Measurements from ENCODE around the gene IER3IP1. TPM values are rescaled to one million over a fixed set of nuclear protein-coding genes. Genes with fewer than 3 reads are reported as not detected.
A peak's percentile ranks its signal among the peaks of the same experiment; 100 is the strongest.

Gene IER3IP1
- total and polyA plus RNA-seq, 2 of the 13 experiments (the other 11 are each of a cell fraction or from before 2014, with no cell fraction given), result 18.7 to 26.1 TPM

DNA sequence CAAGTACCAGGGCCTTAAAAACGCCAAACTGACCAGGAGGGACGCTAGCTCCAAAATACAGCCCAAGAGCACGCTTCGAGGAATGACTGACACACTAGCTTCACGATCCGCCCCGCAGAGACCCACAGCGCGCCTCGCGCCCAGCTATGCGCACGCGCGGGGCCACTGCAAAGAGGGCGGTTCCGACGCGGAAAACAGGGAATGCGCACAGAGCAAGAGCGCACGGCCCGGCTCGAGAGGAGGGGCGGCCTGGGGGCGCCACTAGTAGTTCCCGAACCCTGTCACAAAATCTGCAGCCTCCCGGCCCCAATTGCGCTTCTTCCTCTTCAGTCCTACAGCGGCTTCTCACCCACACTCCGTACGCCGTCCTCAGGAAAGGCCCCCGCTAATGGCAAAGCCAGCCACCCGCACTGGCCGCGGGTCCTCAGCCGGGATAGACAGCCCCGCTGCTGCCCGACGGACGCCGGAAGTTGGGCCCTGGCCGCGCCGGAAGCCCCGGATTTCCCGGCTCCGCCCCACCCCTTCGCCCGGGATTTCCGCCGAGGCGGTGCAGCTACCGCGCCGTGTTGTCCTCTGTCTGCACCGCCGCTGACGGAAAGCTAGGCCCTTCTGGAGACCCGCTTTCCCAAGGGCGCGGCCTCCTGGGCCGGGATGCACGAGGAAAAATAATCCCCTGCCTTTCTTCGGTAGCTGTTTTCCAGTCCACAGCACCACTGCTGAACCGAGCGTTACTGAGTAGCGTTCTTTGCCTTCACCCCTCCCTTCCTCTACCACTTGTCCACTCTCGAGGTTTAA, 25.9 kb downstream of the IER3IP1 start, which contains the start of gene HDHD2 (continued):
- TF ChIP-seq, protein P1, sequence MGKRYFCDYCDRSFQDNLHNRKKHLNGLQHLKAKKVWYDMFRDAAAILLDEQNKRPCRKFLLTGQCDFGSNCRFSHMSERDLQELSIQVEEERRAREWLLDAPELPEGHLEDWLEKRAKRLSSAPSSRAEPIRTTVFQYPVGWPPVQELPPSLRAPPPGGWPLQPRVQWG (CRISPR knock-in tag; IDR thresholded peaks at IDR 0.05; ENCODE audit: borderline replicate concordance, low read depth), result no peak
- TF ChIP-seq, protein P2, sequence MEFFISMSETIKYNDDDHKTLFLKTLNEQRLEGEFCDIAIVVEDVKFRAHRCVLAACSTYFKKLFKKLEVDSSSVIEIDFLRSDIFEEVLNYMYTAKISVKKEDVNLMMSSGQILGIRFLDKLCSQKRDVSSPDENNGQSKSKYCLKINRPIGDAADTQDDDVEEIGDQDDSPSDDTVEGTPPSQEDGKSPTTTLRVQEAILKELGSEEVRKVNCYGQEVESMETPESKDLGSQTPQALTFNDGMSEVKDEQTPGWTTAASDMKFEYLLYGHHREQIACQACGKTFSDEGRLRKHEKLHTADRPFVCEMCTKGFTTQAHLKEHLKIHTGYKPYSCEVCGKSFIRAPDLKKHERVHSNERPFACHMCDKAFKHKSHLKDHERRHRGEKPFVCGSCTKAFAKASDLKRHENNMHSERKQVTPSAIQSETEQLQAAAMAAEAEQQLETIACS (CRISPR knock-in tag; IDR thresholded peaks at IDR 0.05), result peak; percentile 27
- TF ChIP-seq, protein P3, sequence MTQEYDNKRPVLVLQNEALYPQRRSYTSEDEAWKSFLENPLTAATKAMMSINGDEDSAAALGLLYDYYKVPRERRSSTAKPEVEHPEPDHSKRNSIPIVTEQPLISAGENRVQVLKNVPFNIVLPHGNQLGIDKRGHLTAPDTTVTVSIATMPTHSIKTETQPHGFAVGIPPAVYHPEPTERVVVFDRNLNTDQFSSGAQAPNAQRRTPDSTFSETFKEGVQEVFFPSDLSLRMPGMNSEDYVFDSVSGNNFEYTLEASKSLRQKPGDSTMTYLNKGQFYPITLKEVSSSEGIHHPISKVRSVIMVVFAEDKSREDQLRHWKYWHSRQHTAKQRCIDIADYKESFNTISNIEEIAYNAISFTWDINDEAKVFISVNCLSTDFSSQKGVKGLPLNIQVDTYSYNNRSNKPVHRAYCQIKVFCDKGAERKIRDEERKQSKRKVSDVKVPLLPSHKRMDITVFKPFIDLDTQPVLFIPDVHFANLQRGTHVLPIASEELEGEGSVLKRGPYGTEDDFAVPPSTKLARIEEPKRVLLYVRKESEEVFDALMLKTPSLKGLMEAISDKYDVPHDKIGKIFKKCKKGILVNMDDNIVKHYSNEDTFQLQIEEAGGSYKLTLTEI (CRISPR knock-in tag; conservative IDR thresholded peaks at IDR 0.05), result no peak
- TF ChIP-seq ZSCAN21 (CRISPR knock-in tag; IDR thresholded peaks at IDR 0.05; ENCODE audit: borderline replicate concordance), result peak; percentile 82; the same call in 1 of the 2 replicates
- peak; percentile 59; the same call in 1 of the 2 replicates for TF ChIP-seq IRF2 (CRISPR knock-in tag; IDR thresholded peaks at IDR 0.05)
- no peak for TF ChIP-seq ZNF549 (CRISPR knock-in tag; IDR thresholded peaks at IDR 0.05)
- peak; percentile 75; the same call in 1 of the 2 replicates for TF ChIP-seq ERF (CRISPR knock-in tag; IDR thresholded peaks at IDR 0.05)
- TF ChIP-seq ZNF331 (CRISPR knock-in tag; IDR thresholded peaks at IDR 0.05), result no peak
- TF ChIP-seq SIN3B (IDR thresholded peaks at IDR 0.05; ENCODE audit: low read length), result no peak; the same call in 1 of the 2 replicates
- TF ChIP-seq, protein P4, sequence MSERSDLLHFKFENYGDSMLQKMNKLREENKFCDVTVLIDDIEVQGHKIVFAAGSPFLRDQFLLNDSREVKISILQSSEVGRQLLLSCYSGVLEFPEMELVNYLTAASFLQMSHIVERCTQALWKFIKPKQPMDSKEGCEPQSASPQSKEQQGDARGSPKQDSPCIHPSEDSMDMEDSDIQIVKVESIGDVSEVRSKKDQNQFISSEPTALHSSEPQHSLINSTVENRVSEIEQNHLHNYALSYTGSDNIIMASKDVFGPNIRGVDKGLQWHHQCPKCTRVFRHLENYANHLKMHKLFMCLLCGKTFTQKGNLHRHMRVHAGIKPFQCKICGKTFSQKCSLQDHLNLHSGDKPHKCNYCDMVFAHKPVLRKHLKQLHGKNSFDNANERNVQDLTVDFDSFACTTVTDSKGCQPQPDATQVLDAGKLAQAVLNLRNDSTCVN (CRISPR knock-in tag; IDR thresholded peaks at IDR 0.05; ENCODE audit: borderline replicate concordance), result peak; percentile 10; the same call in 1 of the 2 replicates
- peak; percentile 68 for TF ChIP-seq SP2 (CRISPR knock-in tag; IDR thresholded peaks at IDR 0.05)
- peak; percentile 35; the same call in 1 of the 2 replicates for TF ChIP-seq SOX5 (CRISPR knock-in tag; IDR thresholded peaks at IDR 0.05; ENCODE audit: borderline replicate concordance)
- TF ChIP-seq NRL (CRISPR knock-in tag; IDR thresholded peaks at IDR 0.05; ENCODE audit: borderline replicate concordance), result peak; percentile 64; the same call in 1 of the 2 replicates
- TF ChIP-seq, protein P5, sequence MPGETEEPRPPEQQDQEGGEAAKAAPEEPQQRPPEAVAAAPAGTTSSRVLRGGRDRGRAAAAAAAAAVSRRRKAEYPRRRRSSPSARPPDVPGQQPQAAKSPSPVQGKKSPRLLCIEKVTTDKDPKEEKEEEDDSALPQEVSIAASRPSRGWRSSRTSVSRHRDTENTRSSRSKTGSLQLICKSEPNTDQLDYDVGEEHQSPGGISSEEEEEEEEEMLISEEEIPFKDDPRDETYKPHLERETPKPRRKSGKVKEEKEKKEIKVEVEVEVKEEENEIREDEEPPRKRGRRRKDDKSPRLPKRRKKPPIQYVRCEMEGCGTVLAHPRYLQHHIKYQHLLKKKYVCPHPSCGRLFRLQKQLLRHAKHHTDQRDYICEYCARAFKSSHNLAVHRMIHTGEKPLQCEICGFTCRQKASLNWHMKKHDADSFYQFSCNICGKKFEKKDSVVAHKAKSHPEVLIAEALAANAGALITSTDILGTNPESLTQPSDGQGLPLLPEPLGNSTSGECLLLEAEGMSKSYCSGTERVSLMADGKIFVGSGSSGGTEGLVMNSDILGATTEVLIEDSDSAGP (CRISPR knock-in tag; IDR thresholded peaks at IDR 0.05; ENCODE audit: borderline replicate concordance), result peak; percentile 85
- TF ChIP-seq, protein P6, sequence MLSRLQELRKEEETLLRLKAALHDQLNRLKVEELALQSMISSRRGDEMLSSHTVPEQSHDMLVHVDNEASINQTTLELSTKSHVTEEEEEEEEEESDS (CRISPR knock-in tag; IDR thresholded peaks at IDR 0.05; ENCODE audit: borderline replicate concordance), result 0 out of 2 replicates have a peak, but pooled peaks have one; percentile 22
- TF ChIP-seq, protein P7, sequence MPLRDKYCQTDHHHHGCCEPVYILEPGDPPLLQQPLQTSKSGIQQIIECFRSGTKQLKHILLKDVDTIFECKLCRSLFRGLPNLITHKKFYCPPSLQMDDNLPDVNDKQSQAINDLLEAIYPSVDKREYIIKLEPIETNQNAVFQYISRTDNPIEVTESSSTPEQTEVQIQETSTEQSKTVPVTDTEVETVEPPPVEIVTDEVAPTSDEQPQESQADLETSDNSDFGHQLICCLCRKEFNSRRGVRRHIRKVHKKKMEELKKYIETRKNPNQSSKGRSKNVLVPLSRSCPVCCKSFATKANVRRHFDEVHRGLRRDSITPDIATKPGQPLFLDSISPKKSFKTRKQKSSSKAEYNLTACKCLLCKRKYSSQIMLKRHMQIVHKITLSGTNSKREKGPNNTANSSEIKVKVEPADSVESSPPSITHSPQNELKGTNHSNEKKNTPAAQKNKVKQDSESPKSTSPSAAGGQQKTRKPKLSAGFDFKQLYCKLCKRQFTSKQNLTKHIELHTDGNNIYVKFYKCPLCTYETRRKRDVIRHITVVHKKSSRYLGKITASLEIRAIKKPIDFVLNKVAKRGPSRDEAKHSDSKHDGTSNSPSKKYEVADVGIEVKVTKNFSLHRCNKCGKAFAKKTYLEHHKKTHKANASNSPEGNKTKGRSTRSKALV (CRISPR knock-in tag; IDR thresholded peaks at IDR 0.05), result peak; percentile 35; the same call in 1 of the 2 replicates
- peak; percentile 33; the same call in 1 of the 2 replicates for TF ChIP-seq ARHGAP35 (CRISPR knock-in tag; IDR thresholded peaks at IDR 0.05; ENCODE audit: borderline replicate concordance)
- TF ChIP-seq ELF1 (CRISPR knock-in tag; IDR thresholded peaks at IDR 0.05), result peak; percentile 85
